HCT116 (cell line): ENCODE results near the gene TLK2. TPM values are rescaled to one million over a fixed set of nuclear protein-coding genes. Genes with fewer than 3 reads are reported as not detected.

Experiments
- ATAC-seq: fragments of 200-7000 bp; cut with Tn5 transposase; 2 replicates; pipeline ENCODE4 v1.9.1; 2020; ENCODE audit warnings: mild to moderate bottlenecking, moderate library complexity
- BruUV-seq: library from RNA; stranded (reverse); fragments of 400-500 nt; replicated peaks from 2 replicates; lab custom pipeline; 2021; lab: Mats Ljungman, UMichigan
- CTCF ChIA-PET: fragments of 300-600 bp; sonication (Branson Sonifier 250); formaldehyde crosslinking; loops from one replicate; lab custom pipeline; 2021; ENCODE audit warnings: antibody characterized with exemption; lab: Charles Lee
- POLR2A ChIA-PET: fragments of 300-600, 350-600 bp; sonication (Branson Sonifier 250); formaldehyde crosslinking; loops from one replicate; lab custom pipeline; 2021; ENCODE audit warnings: antibody characterized with exemption; lab: Charles Lee
- RAD21 ChIA-PET, 2 experiments: fragments of 300-600 bp; sonication (Branson Sonifier 250); formaldehyde crosslinking; loops; one replicate each; lab custom pipeline; 2023; ENCODE audit warnings: low total read pairs in 2 of 2; ENCODE audit not compliant: uncharacterized antibody in 2 of 2, unreplicated experiment in 2 of 2, low non-redundant PET in 1 of 2; lab: Charles Lee
- DNase-seq: peaks from one replicate; pipeline ENCODE4 v3.0.0-alpha.2; 2010; ENCODE audit warnings: low read depth, low spot score
- H2AFZ ChIP-seq: fragments of 200-600 bp; shearing (Covaris generic), sonication (generic); 2 replicates; pipeline ENCODE4 v1.6.1; 2017; ENCODE audit warnings: low read depth, mixed run types, mixed read lengths, antibody characterized with exemption, low read length; ENCODE audit not compliant: poor library complexity, severe bottlenecking
- H3K27ac ChIP-seq: 2 replicates; pipeline ENCODE4 v1.5.1; 2012; ENCODE audit warnings: low read depth, low read length
- H3K27me3 ChIP-seq: fragments of 200-600 bp; sonication (generic); 2 replicates; pipeline ENCODE4 v1.6.1; 2016; ENCODE audit warnings: mixed run types, low read length, mixed read lengths; ENCODE audit not compliant: insufficient read depth
- H3K36me3 ChIP-seq, 2 experiments: fragments of 200-500 bp in 1 of 2; fragments of 200-600 bp in 1 of 2; sonication (Bioruptor generic) in 1 of 2; sonication (generic) in 1 of 2; 2 replicates each; pipeline versions ENCODE4 v1.5.1 to v1.6.1; 2014 to 2016; ENCODE audit warnings: low read length in 2 of 2, inconsistent platforms in 1 of 2, mixed read lengths in 1 of 2, mixed run types in 1 of 2; ENCODE audit not compliant: insufficient read depth in 2 of 2, control insufficient read depth in 1 of 2
- H3K4me1 ChIP-seq, 2 experiments: fragments of 200-600 bp in 1 of 2; sonication (generic) in 1 of 2; 2 replicates each; pipeline versions ENCODE4 v1.5.1 to v1.6.1; 2012 to 2017; ENCODE audit warnings: low read length in 2 of 2, inconsistent platforms in 1 of 2, mild to moderate bottlenecking in 1 of 2, mixed read lengths in 1 of 2, mixed run types in 1 of 2, moderate library complexity in 1 of 2; ENCODE audit not compliant: insufficient read depth in 2 of 2, control insufficient read depth in 1 of 2
- H3K4me2 ChIP-seq: fragments of 200-600 bp; sonication (generic); 2 replicates; pipeline ENCODE4 v1.6.1; 2017; ENCODE audit warnings: mixed run types, low read length, mixed read lengths
- H3K4me3 ChIP-seq, 2 experiments: fragments of 200-600 bp in 1 of 2; sonication (generic) in 1 of 2; replicated peaks in 1 of 2; 2 replicates each; pipeline ENCODE4 v1.5.1; 2011 to 2016; ENCODE audit warnings: low read length in 2 of 2, control low read depth in 1 of 2, low read depth in 1 of 2, mild to moderate bottlenecking in 1 of 2, mixed read lengths in 1 of 2, mixed run types in 1 of 2
- H3K79me2 ChIP-seq: fragments of 200-600 bp; sonication (generic); 2 replicates; pipeline ENCODE4 v1.6.1; 2017; ENCODE audit warnings: mild to moderate bottlenecking, mixed run types, low read length, moderate library complexity, mixed read lengths; ENCODE audit not compliant: insufficient read depth
- H3K9ac ChIP-seq: fragments of 200-600 bp; sonication (generic); 2 replicates; pipeline ENCODE4 v1.6.1; 2016; ENCODE audit warnings: low read length, mixed read lengths
- H3K9me2 ChIP-seq: fragments of 200-600 bp; sonication (generic), shearing (Covaris generic); 2 replicates; pipeline ENCODE4 v1.6.1; 2017; ENCODE audit warnings: mixed run types, mild to moderate bottlenecking, moderate library complexity; ENCODE audit not compliant: insufficient read depth
- H3K9me3 ChIP-seq, 2 experiments: fragments of 200-500 bp in 1 of 2; fragments of 200-600 bp in 1 of 2; sonication (Bioruptor generic) in 1 of 2; sonication (generic) in 1 of 2; 2 replicates each; pipeline ENCODE4 v1.6.1; 2014 to 2017; ENCODE audit warnings: low read length in 2 of 2, mixed read lengths in 2 of 2, inconsistent platforms in 1 of 2, low read depth in 1 of 2, mild to moderate bottlenecking in 1 of 2, mixed run types in 1 of 2, moderate library complexity in 1 of 2; ENCODE audit not compliant: control insufficient read depth in 1 of 2, insufficient read depth in 1 of 2
- H4K20me1 ChIP-seq: fragments of 200-600 bp; sonication (generic), shearing (Covaris generic); 2 replicates; pipeline ENCODE4 v1.6.1; 2017; ENCODE audit warnings: mixed run types, mild to moderate bottlenecking, moderate library complexity; ENCODE audit not compliant: insufficient read depth
- ATF3 ChIP-seq: IDR thresholded peaks from 2 replicates; pipeline ENCODE4 v1.6.1; 2012
- CBX3 ChIP-seq: IDR thresholded peaks from 2 replicates; pipeline ENCODE4 v1.6.1; 2012; ENCODE audit warnings: low read depth
- CEBPB ChIP-seq: IDR thresholded peaks from 2 replicates; pipeline ENCODE4 v1.6.1; 2012; ENCODE audit warnings: low read depth
- EGR1 ChIP-seq: IDR thresholded peaks from 2 replicates; pipeline ENCODE4 v1.6.1; 2012; ENCODE audit warnings: low read depth
- ELF1 ChIP-seq: IDR thresholded peaks from 2 replicates; pipeline ENCODE4 v1.6.1; 2012; ENCODE audit warnings: low read depth, borderline replicate concordance
- EZH2 ChIP-seq: fragments of 200-600 bp; sonication (generic); IDR thresholded peaks from 2 replicates; pipeline ENCODE4 v1.6.1; 2017; ENCODE audit warnings: antibody characterized with exemption, mixed run types
- EZH2phosphoT487 ChIP-seq: fragments of 200-600 bp; IDR thresholded peaks from 2 replicates; pipeline ENCODE4 v1.6.1; 2018; ENCODE audit warnings: antibody characterized with exemption, borderline replicate concordance
- FOSL1 ChIP-seq: IDR thresholded peaks from 2 replicates; pipeline ENCODE4 v1.6.1; 2012; ENCODE audit warnings: low read depth
- POLR2A ChIP-seq: IDR thresholded peaks from 2 replicates; pipeline ENCODE4 v1.7.0; 2011; ENCODE audit warnings: borderline replicate concordance; ENCODE audit not compliant: insufficient read depth, insufficient read length; ENCODE audit errors: extremely low read depth
- POLR2AphosphoS5 ChIP-seq: IDR thresholded peaks from 2 replicates; pipeline ENCODE4 v1.6.1; 2011; ENCODE audit warnings: mild to moderate bottlenecking, low read depth, low read length, moderate library complexity
- RAD21 ChIP-seq: IDR thresholded peaks from 2 replicates; pipeline ENCODE4 v1.6.1; 2012; ENCODE audit warnings: low read depth, mild to moderate bottlenecking
- REST ChIP-seq: IDR thresholded peaks from 2 replicates; pipeline ENCODE4 v1.6.1; 2012; ENCODE audit warnings: low read depth
- SIN3A ChIP-seq: IDR thresholded peaks from 2 replicates; pipeline ENCODE4 v1.6.1; 2012; ENCODE audit warnings: low read depth
- SP1 ChIP-seq: IDR thresholded peaks from 2 replicates; pipeline ENCODE4 v1.6.1; 2012; ENCODE audit warnings: low read depth
- SRF ChIP-seq: IDR thresholded peaks from 2 replicates; pipeline ENCODE4 v1.6.1; 2012; ENCODE audit warnings: low read depth
- TCF7L2 ChIP-seq: IDR thresholded peaks from 2 replicates; pipeline ENCODE4 v1.7.0; 2011; ENCODE audit warnings: borderline replicate concordance, inconsistent platforms; ENCODE audit not compliant: insufficient read depth, insufficient read length; ENCODE audit errors: extremely low read depth
- YY1 ChIP-seq: IDR thresholded peaks from 2 replicates; pipeline ENCODE4 v1.6.1; 2011; ENCODE audit warnings: low read length, low read depth, moderate library complexity, mild to moderate bottlenecking; ENCODE audit not compliant: insufficient replicate concordance; ENCODE audit errors: extremely low read depth
- ZFX ChIP-seq: fragments of 450-650 bp; IDR thresholded peaks from 2 replicates; pipeline ENCODE4 v1.6.1; 2017
- intact Hi-C: fragments of 100-400 bp; cut with micrococcal nuclease; formaldehyde crosslinking; loops from 2 replicates; pipeline ENCODE4 v1.10.0; 2022
- total RNA-seq: library from RNA; stranded (reverse); gene quantifications from one replicate; pipeline ENCODE4 v1.2.1, GENCODE V29; 2021; ENCODE audit not compliant: unreplicated experiment
- TF ChIP-seq, protein P1 (sequence below): IDR thresholded peaks from 2 replicates; pipeline ENCODE4 v1.6.1; 2011; ENCODE audit warnings: mild to moderate bottlenecking, low read length, moderate library complexity; ENCODE audit not compliant: insufficient replicate concordance; ENCODE audit errors: extremely low read depth
- TF ChIP-seq, protein P2 (sequence below): IDR thresholded peaks from 2 replicates; pipeline ENCODE4 v1.6.1; 2012

Gene TLK2
- total RNA-seq, 1 experiment from 2014 or later: 56.6 TPM

GRCh38 chr17:62597920-62598319, 119.3 kb downstream of the TLK2 start:
- RAD21 ChIA-PET: no interaction called here
- no peaks in the 10 kb centered on the region for H3K79me2 ChIP-seq
- CTCF ChIA-PET: no interaction called here
- H3K4me3 ChIP-seq: no peak overlapping the region
- no peaks in the 10 kb centered on the region for H4K20me1 ChIP-seq
- H3K4me1 ChIP-seq: no peaks in the 10 kb centered on the region
- BruUV-seq: no TSS peak
- no peak overlapping the region for H3K27ac ChIP-seq
- intact Hi-C loops: no loop called here
- ATAC-seq (no peak), DNase-seq (no peak)
- TF ChIP-seq FOSL1 (no peak), CEBPB (no peak), POLR2AphosphoS5 (no peak), EZH2phosphoT487 (no peak), EGR1 (no peak), TCF7L2 (no peak), CBX3 (no peak), EZH2 (no peak), SIN3A (no peak), REST (no peak), RAD21 (no peak), SP1 (no peak), SRF (no peak), YY1 (no peak), POLR2A (no peak), ELF1 (no peak), ATF3 (no peak), ZFX (no peak)
- TF ChIP-seq, protein P1, sequence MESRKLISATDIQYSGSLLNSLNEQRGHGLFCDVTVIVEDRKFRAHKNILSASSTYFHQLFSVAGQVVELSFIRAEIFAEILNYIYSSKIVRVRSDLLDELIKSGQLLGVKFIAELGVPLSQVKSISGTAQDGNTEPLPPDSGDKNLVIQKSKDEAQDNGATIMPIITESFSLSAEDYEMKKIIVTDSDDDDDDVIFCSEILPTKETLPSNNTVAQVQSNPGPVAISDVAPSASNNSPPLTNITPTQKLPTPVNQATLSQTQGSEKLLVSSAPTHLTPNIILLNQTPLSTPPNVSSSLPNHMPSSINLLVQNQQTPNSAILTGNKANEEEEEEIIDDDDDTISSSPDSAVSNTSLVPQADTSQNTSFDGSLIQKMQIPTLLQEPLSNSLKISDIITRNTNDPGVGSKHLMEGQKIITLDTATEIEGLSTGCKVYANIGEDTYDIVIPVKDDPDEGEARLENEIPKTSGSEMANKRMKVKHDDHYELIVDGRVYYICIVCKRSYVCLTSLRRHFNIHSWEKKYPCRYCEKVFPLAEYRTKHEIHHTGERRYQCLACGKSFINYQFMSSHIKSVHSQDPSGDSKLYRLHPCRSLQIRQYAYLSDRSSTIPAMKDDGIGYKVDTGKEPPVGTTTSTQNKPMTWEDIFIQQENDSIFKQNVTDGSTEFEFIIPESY: no peak
- TF ChIP-seq, protein P2, sequence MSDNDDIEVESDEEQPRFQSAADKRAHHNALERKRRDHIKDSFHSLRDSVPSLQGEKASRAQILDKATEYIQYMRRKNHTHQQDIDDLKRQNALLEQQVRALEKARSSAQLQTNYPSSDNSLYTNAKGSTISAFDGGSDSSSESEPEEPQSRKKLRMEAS: no peak
- H2AFZ ChIP-seq: no peak overlapping the region
- H3K4me2 ChIP-seq: no peak overlapping the region
- POLR2A ChIA-PET: no interaction called here
- no peaks in the 10 kb centered on the region for H3K27me3 ChIP-seq
- peaks cover 0 to 5% of the 10 kb centered on the region in 2 experiments; a peak in 1 of 4 replicates for H3K9me3 ChIP-seq
- H3K9ac ChIP-seq: no peak overlapping the region
- H3K36me3 ChIP-seq: peaks cover 23 to 24% of the 10 kb centered on the region in 2 experiments
- no peaks in the 10 kb centered on the region for H3K9me2 ChIP-seq
